Hepatic stellate cell (primary cell): ENCODE results near the gene PIF1.

Source experiments
- DNase-seq: peaks from one replicate; pipeline ENCODE4 v3.0.0; 2011; ENCODE audit warnings: low spot score

PIF1 gene

GRCh38 chr15:64775551-64776401 lies 49.7 kb downstream of the PIF1 start, which contains the start of gene RBPMS2:
TSS of gene RBPMS2 (minus strand) at chr15:64775589. CDS start at chr15:64775319, 270 bp downstream.
- DNase-seq: no peak

GRCh38 chr15:64774629-64775493 lies 50.6 kb downstream of the PIF1 start:
- DNase-seq: no peak

- DNase-seq: no peak
Measured at GRCh38 chr15:64774037-64774628, 51.3 kb downstream of the PIF1 start.

GRCh38 chr15:64773606-64774005 lies 51.8 kb downstream of the PIF1 start:
- no peak for DNase-seq

- DNase-seq: no peak
Measured at GRCh38 chr15:64772964-64773363, 52.5 kb downstream of the PIF1 start.

GRCh38 chr15:64772488-64772887 lies 53.0 kb downstream of the PIF1 start:
- DNase-seq: no peak

- DNase-seq: no peak
Measured at GRCh38 chr15:64770626-64771025, 54.8 kb downstream of the PIF1 start.

- no peak for DNase-seq
Measured at GRCh38 chr15:64767203-64767602, 58.2 kb downstream of the PIF1 start.

GRCh38 chr15:64766058-64766457 lies 59.4 kb downstream of the PIF1 start:
- no peak for DNase-seq
